ENCODE results near the gene ALX4.

DNA sequence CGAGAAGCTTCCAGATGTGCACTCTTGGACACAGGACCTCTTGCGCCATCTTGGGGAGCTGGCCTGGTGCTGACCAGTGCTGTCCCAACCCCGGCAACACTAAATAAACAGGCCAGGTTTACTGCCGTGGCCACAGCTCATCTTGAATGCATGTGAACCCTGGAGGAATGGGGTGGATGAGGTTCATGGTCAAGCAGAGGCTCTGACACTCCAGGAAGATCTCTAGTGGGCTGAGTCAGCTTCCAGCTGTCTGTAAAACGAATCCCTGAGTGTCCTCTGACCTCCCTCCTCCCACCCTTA, 51.8 kb downstream of the ALX4 start:
- TF ChIP-seq POLR2A (IDR thresholded peaks at IDR 0.05; ENCODE audit: low read length): no peak
- TF ChIP-seq GATA1 (IDR thresholded peaks at IDR 0.05; ENCODE audit: low read depth, low read length): no peak

Data from erythroblast (primary cell).